Neural cell (in vitro differentiated cells): ENCODE data around the gene ENOX1. TPM values are rescaled to one million over a fixed set of nuclear protein-coding genes. Genes with fewer than 3 reads are reported as not detected.

Experiments
- H2AFZ ChIP-seq: fragments of 200-600, 300-800 bp; sonication (generic), shearing (Covaris generic); 2 replicates; pipeline ENCODE4 v1.6.0; 2014; ENCODE audit warnings: low read depth, mild to moderate bottlenecking, antibody characterized with exemption, low read length, moderate library complexity
- H3F3A ChIP-seq: fragments of 200-600 bp; shearing (Covaris generic); 2 replicates; pipeline ENCODE4 v1.6.1; 2016; ENCODE audit warnings: mild to moderate bottlenecking, moderate library complexity, mixed read lengths, antibody characterized with exemption, low read length; ENCODE audit not compliant: insufficient read depth, poor library complexity, severe bottlenecking
- H3K27ac ChIP-seq: fragments of 200-600, 300-800 bp; sonication (generic), shearing (Covaris generic); 2 replicates; pipeline ENCODE4 v1.5.1; 2014; ENCODE audit warnings: mild to moderate bottlenecking, low read length, moderate library complexity
- H3K27me3 ChIP-seq: fragments of 300-800, 200-600 bp; sonication (generic), shearing (Covaris generic); 2 replicates; pipeline ENCODE4 v1.6.0; 2014; ENCODE audit warnings: mild to moderate bottlenecking, low read depth, low read length, moderate library complexity; ENCODE audit not compliant: insufficient read depth
- H3K36me3 ChIP-seq: fragments of 300-800, 200-600 bp; sonication (generic), shearing (Covaris generic); 2 replicates; pipeline ENCODE4 v1.5.1; 2014; ENCODE audit warnings: mild to moderate bottlenecking, antibody characterized with exemption, low read length, moderate library complexity; ENCODE audit not compliant: insufficient read depth
- H3K4me2 ChIP-seq: fragments of 300-800, 200-600 bp; sonication (generic), shearing (Covaris generic); 2 replicates; pipeline ENCODE4 v1.6.0; 2014; ENCODE audit warnings: mild to moderate bottlenecking, low read length
- H3K4me3 ChIP-seq: fragments of 300-800, 200-600 bp; sonication (generic), shearing (Covaris generic); 2 replicates; pipeline ENCODE4 v1.5.1; 2014; ENCODE audit warnings: mild to moderate bottlenecking, low read length, moderate library complexity
- H3K79me2 ChIP-seq: fragments of 200-600 bp; shearing (Covaris generic); replicated peaks from 2 replicates; pipeline ENCODE4 v1.6.0; 2014; ENCODE audit warnings: mild to moderate bottlenecking, low read length, moderate library complexity; ENCODE audit not compliant: insufficient read depth
- H3K9ac ChIP-seq: fragments of 300-800, 200-600 bp; sonication (generic), shearing (Covaris generic); 2 replicates; pipeline ENCODE4 v1.6.1; 2016; ENCODE audit warnings: mild to moderate bottlenecking, low read length, mixed read lengths
- H3K9me2 ChIP-seq: fragments of 200-600 bp; shearing (Covaris generic); 2 replicates; pipeline ENCODE4 v1.6.1; 2016; ENCODE audit warnings: mild to moderate bottlenecking, low read length, mixed read lengths; ENCODE audit not compliant: insufficient read depth
- H3K9me3 ChIP-seq: fragments of 200-600, 300-800 bp; sonication (generic), shearing (Covaris generic); 2 replicates; pipeline ENCODE4 v1.6.1; 2016; ENCODE audit warnings: mild to moderate bottlenecking, mixed run types, low read length, moderate library complexity, mixed read lengths
- H4K20me1 ChIP-seq: fragments of 200-600 bp; shearing (Covaris generic); 2 replicates; pipeline ENCODE4 v1.6.1; 2016; ENCODE audit warnings: mild to moderate bottlenecking, mixed run types; ENCODE audit not compliant: insufficient read depth
- CTCF ChIP-seq: fragments of 450-650 bp; IDR thresholded peaks from 2 replicates; pipeline ENCODE4 v1.5.1; 2014; ENCODE audit warnings: antibody characterized with exemption, mild to moderate bottlenecking, moderate library complexity; ENCODE audit not compliant: poor library complexity, severe bottlenecking
- EP300 ChIP-seq: fragments of 450-650 bp; conservative IDR thresholded peaks from 2 replicates; pipeline ENCODE4 v1.6.1; 2014; ENCODE audit warnings: antibody characterized with exemption, mild to moderate bottlenecking, moderate library complexity; ENCODE audit not compliant: poor library complexity, severe bottlenecking
- EZH2 ChIP-seq: fragments of 200-600, 300-800 bp; shearing (Covaris generic), sonication (generic); IDR thresholded peaks from 2 replicates; pipeline ENCODE4 v1.6.1; 2014; ENCODE audit warnings: antibody characterized with exemption, low read length, borderline replicate concordance, mild to moderate bottlenecking; ENCODE audit not compliant: insufficient read depth, poor library complexity, severe bottlenecking
- MXI1 ChIP-seq: fragments of 450-650 bp; conservative IDR thresholded peaks from 2 replicates; pipeline ENCODE4 v1.6.1; 2014; ENCODE audit warnings: antibody characterized with exemption, mild to moderate bottlenecking; ENCODE audit not compliant: poor library complexity, severe bottlenecking
- POLR2AphosphoS5 ChIP-seq: IDR thresholded peaks from 2 replicates; pipeline ENCODE4 v1.6.1; 2012
- SMC3 ChIP-seq: fragments of 450-650 bp; conservative IDR thresholded peaks from 2 replicates; pipeline ENCODE4 v1.6.1; 2014; ENCODE audit warnings: antibody characterized with exemption, mild to moderate bottlenecking, moderate library complexity; ENCODE audit not compliant: poor library complexity
- TAF1 ChIP-seq: IDR thresholded peaks from 2 replicates; pipeline ENCODE4 v1.6.1; 2012; ENCODE audit warnings: low read depth
- polyA plus RNA-seq: library from polyadenylated mRNA; depleted of rRNA; stranded (reverse); fragments of >200 nt; gene quantifications from 2 replicates; pipeline ENCODE4 v1.2.3, GENCODE V29; 2014
- TF ChIP-seq, protein P1 (sequence below): IDR thresholded peaks from 2 replicates; pipeline ENCODE4 v1.6.1; 2012; ENCODE audit warnings: borderline replicate concordance

The ENOX1 gene
- polyA plus RNA-seq, 1 donor from 2014 or later = 42.6 TPM

- no peaks in the 10 kb centered on the region for H3K9me2 ChIP-seq
- H3K4me3 ChIP-seq = no peak overlapping the region
- H3K36me3 ChIP-seq = no peaks in the 10 kb centered on the region
- H3K9ac ChIP-seq = no peak overlapping the region
- no peaks in the 10 kb centered on the region for H3F3A ChIP-seq
- no peak for TF ChIP-seq MXI1
- no peak overlapping the region for H3K4me2 ChIP-seq
- H3K9me3 ChIP-seq = no peaks in the 10 kb centered on the region
- H2AFZ ChIP-seq = no peak overlapping the region
- no peaks in the 10 kb centered on the region for H3K27me3 ChIP-seq
- no peaks in the 10 kb centered on the region for H3K79me2 ChIP-seq
- H3K27ac ChIP-seq = no peak overlapping the region
- no peaks in the 10 kb centered on the region for H4K20me1 ChIP-seq
Observed at GRCh38 chr13:43293008-43293407, 493.8 kb downstream of the ENOX1 start.

- Histone ChIP-seq H3K9me3 (no peaks in the 10 kb centered on the region), H3K27me3 (no peaks in the 10 kb centered on the region), H4K20me1 (no peaks in the 10 kb centered on the region), H3K9me2 (no peaks in the 10 kb centered on the region), H3K9ac (no peak overlapping the region), H3K79me2 (no peaks in the 10 kb centered on the region), H3K36me3 (no peaks in the 10 kb centered on the region), H3K27ac (no peak overlapping the region), H3K4me2 (no peak overlapping the region), H3K4me3 (no peak overlapping the region), H2AFZ (no peak overlapping the region), H3F3A (no peaks in the 10 kb centered on the region)
- TF ChIP-seq EZH2 (no peak), TAF1 (no peak), SMC3 (no peak), CTCF (no peak), EP300 (no peak), POLR2AphosphoS5 (no peak), MXI1 (no peak)
- TF ChIP-seq, protein P1, sequence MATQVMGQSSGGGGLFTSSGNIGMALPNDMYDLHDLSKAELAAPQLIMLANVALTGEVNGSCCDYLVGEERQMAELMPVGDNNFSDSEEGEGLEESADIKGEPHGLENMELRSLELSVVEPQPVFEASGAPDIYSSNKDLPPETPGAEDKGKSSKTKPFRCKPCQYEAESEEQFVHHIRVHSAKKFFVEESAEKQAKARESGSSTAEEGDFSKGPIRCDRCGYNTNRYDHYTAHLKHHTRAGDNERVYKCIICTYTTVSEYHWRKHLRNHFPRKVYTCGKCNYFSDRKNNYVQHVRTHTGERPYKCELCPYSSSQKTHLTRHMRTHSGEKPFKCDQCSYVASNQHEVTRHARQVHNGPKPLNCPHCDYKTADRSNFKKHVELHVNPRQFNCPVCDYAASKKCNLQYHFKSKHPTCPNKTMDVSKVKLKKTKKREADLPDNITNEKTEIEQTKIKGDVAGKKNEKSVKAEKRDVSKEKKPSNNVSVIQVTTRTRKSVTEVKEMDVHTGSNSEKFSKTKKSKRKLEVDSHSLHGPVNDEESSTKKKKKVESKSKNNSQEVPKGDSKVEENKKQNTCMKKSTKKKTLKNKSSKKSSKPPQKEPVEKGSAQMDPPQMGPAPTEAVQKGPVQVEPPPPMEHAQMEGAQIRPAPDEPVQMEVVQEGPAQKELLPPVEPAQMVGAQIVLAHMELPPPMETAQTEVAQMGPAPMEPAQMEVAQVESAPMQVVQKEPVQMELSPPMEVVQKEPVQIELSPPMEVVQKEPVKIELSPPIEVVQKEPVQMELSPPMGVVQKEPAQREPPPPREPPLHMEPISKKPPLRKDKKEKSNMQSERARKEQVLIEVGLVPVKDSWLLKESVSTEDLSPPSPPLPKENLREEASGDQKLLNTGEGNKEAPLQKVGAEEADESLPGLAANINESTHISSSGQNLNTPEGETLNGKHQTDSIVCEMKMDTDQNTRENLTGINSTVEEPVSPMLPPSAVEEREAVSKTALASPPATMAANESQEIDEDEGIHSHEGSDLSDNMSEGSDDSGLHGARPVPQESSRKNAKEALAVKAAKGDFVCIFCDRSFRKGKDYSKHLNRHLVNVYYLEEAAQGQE = no peak
Observed at GRCh38 chr13:43291287-43292060, 495.3 kb downstream of the ENOX1 start.
